Kidney capillary endothelial cell (primary cell): ENCODE results near the gene LMO4.

Experiments
- DNase-seq: peaks from one replicate; pipeline ENCODE4 v3.0.0-alpha.2; 2018; ENCODE audit warnings: low spot score

LMO4 gene

GRCh38 chr1:87328272-87329050, at the start of gene LMO4:
Gene LMO4, plus strand, starts transcription at chr1:87328880. Its CDS starts 3,136 bp downstream, at chr1:87332016.
- peak; percentile 94 for DNase-seq

GRCh38 chr1:87279536-87279875, 49.2 kb upstream of the LMO4 start:
- no peak for DNase-seq

GRCh38 chr1:87279966-87280535, 48.6 kb upstream of the LMO4 start:
- peak; percentile 7 for DNase-seq

GRCh38 chr1:87284456-87285240, 44.0 kb upstream of the LMO4 start:
- DNase-seq = no peak

GRCh38 chr1:87291107-87291506, 37.6 kb upstream of the LMO4 start:
- no peak for DNase-seq

GRCh38 chr1:87292684-87293493, 35.8 kb upstream of the LMO4 start:
- peak; percentile 69 for DNase-seq

GRCh38 chr1:87294633-87295032, 34.0 kb upstream of the LMO4 start:
- DNase-seq = no peak

- no peak for DNase-seq
These were observed 33.1 kb upstream of the LMO4 start for GRCh38 chr1:87295445-87296110.

GRCh38 chr1:87296206-87296605, 32.5 kb upstream of the LMO4 start:
- DNase-seq = no peak

- no peak for DNase-seq
These were observed 29.0 kb upstream of the LMO4 start for GRCh38 chr1:87299661-87300060.

- no peak for DNase-seq
These were observed 28.1 kb upstream of the LMO4 start for GRCh38 chr1:87300628-87301027.

GRCh38 chr1:87305151-87305550, 23.5 kb upstream of the LMO4 start:
- no peak for DNase-seq

- no peak for DNase-seq
These were observed 22.9 kb upstream of the LMO4 start for GRCh38 chr1:87305762-87306161.

- no peak for DNase-seq
These were observed 21.4 kb upstream of the LMO4 start for GRCh38 chr1:87307306-87307705.

GRCh38 chr1:87307931-87308330, 20.7 kb upstream of the LMO4 start:
- no peak for DNase-seq

- DNase-seq = no peak
These were observed 14.6 kb upstream of the LMO4 start for GRCh38 chr1:87314091-87314490.

- DNase-seq = no peak
These were observed 10.5 kb upstream of the LMO4 start for GRCh38 chr1:87318056-87318650.

- DNase-seq = no peak
These were observed 9.9 kb upstream of the LMO4 start for GRCh38 chr1:87318806-87319205.

- peak; percentile 60 for DNase-seq
These were observed 2.5 kb upstream of the LMO4 start for GRCh38 chr1:87325982-87326738.
